MM.1S (cell line): ENCODE data around the gene ARHGAP45.

ENCODE experiments used
- DNase-seq: peaks from one replicate; pipeline ENCODE4 v3.0.0-alpha.2; 2015
- H2AFZ ChIP-seq: fragments of 300-600 bp; sonication (generic); 2 replicates; pipeline ENCODE4 v1.6.0; 2016; ENCODE audit warnings: antibody characterized with exemption, low read length
- H3F3A ChIP-seq: fragments of 300-600 bp; sonication (generic); 2 replicates; pipeline ENCODE4 v1.6.1; 2016; ENCODE audit warnings: mild to moderate bottlenecking, antibody characterized with exemption, low read length, moderate library complexity, mixed read lengths; ENCODE audit not compliant: insufficient read depth
- H3K27ac ChIP-seq: fragments of 300-600 bp; sonication (generic); 2 replicates; pipeline ENCODE4 v1.5.1; 2016; ENCODE audit warnings: mild to moderate bottlenecking, low read length
- H3K27me3 ChIP-seq: fragments of 300-600 bp; sonication (generic); replicated peaks from 2 replicates; pipeline ENCODE4 v1.6.0; 2016; ENCODE audit warnings: low read length; ENCODE audit not compliant: insufficient read depth
- H3K36me3 ChIP-seq: fragments of 300-600 bp; sonication (generic); replicated peaks from 2 replicates; pipeline ENCODE4 v1.6.1; 2016; ENCODE audit warnings: mild to moderate bottlenecking, low read length, mixed read lengths; ENCODE audit not compliant: insufficient read depth
- H3K4me1 ChIP-seq: fragments of 300-600 bp; sonication (generic); 2 replicates; pipeline ENCODE4 v1.6.1; 2016; ENCODE audit warnings: low read length, mixed read lengths
- H3K4me2 ChIP-seq: fragments of 300-600 bp; sonication (generic); 2 replicates; pipeline ENCODE4 v1.6.0; 2016; ENCODE audit warnings: low read depth, low read length
- H3K4me3 ChIP-seq: fragments of 300-600 bp; sonication (generic); 2 replicates; pipeline ENCODE4 v1.5.1; 2016; ENCODE audit warnings: low read length, mixed read lengths
- H3K79me2 ChIP-seq: fragments of 300-600 bp; sonication (generic); 2 replicates; pipeline ENCODE4 v1.6.1; 2016; ENCODE audit warnings: mixed run types, low read length, mixed read lengths
- H3K9ac ChIP-seq: fragments of 300-600 bp; sonication (generic); 2 replicates; pipeline ENCODE4 v1.6.1; 2016; ENCODE audit warnings: low read length, mixed read lengths
- H3K9me2 ChIP-seq: fragments of 300-600 bp; sonication (generic); replicated peaks from 2 replicates; pipeline ENCODE4 v1.6.1; 2016; ENCODE audit warnings: mild to moderate bottlenecking, low read length, mixed read lengths; ENCODE audit not compliant: insufficient read depth
- H3K9me3 ChIP-seq: fragments of 300-600 bp; sonication (generic); replicated peaks from 2 replicates; pipeline ENCODE4 v1.6.1; 2016; ENCODE audit warnings: mild to moderate bottlenecking, low read length, mixed read lengths; ENCODE audit not compliant: insufficient read depth
- H4K20me1 ChIP-seq: fragments of 300-600 bp; sonication (generic); 2 replicates; pipeline ENCODE4 v1.6.1; 2016; ENCODE audit warnings: mild to moderate bottlenecking, low read length, moderate library complexity, mixed read lengths; ENCODE audit not compliant: insufficient read depth
- CTCF ChIP-seq: fragments of 300-600 bp; sonication (generic); IDR thresholded peaks from 2 replicates; pipeline ENCODE4 v1.5.1; 2016; ENCODE audit warnings: antibody characterized with exemption, low read length, mixed read lengths
- EZH2 ChIP-seq: fragments of 300-600 bp; sonication (generic); optimal IDR thresholded peaks from 2 replicates; pipeline ENCODE3; 2017; ENCODE audit warnings: low read depth, mild to moderate bottlenecking, antibody characterized with exemption, low read length, mixed read lengths
- EZH2phosphoT487 ChIP-seq: fragments of 300-600 bp; sonication (generic); IDR thresholded peaks from 2 replicates; pipeline ENCODE4 v1.6.1; 2018; ENCODE audit warnings: antibody characterized with exemption, low read length

The ARHGAP45 gene

GRCh38 chr19:1018932-1019615, 47.9 kb upstream of the ARHGAP45 start:
- Histone ChIP-seq H3K27me3 (no peaks in the 10 kb centered on the region), H3K27ac (no peak overlapping the region; the same call in 1 of the 2 replicates), H3K79me2 (peaks cover 67% of the 10 kb centered on the region), H3K4me3 (peak overlapping the region; percentile 97), H3K9me2 (no peaks in the 10 kb centered on the region), H3K36me3 (no peaks in the 10 kb centered on the region), H3F3A (peaks cover 30% of the 10 kb centered on the region), H3K4me1 (peaks cover 45% of the 10 kb centered on the region), H3K4me2 (peak overlapping the region; percentile 73), H3K9me3 (no peaks in the 10 kb centered on the region), H2AFZ (no peak overlapping the region), H3K9ac (peak overlapping the region; percentile 92; the same call in 1 of the 2 replicates), H4K20me1 (peaks cover 25% of the 10 kb centered on the region)
- peak; percentile 42 for DNase-seq
- TF ChIP-seq EZH2phosphoT487, result no peak
- no peak for TF ChIP-seq CTCF
- no peak for TF ChIP-seq EZH2

- Histone ChIP-seq H3K4me1 (peaks cover 45% of the 10 kb centered on the region), H3K4me3 (peak overlapping the region; percentile 97), H3K36me3 (no peaks in the 10 kb centered on the region), H3K27ac (no peak overlapping the region), H3F3A (peaks cover 30% of the 10 kb centered on the region), H3K79me2 (peaks cover 61% of the 10 kb centered on the region), H3K9me2 (no peaks in the 10 kb centered on the region), H4K20me1 (peaks cover 25% of the 10 kb centered on the region), H3K4me2 (peak overlapping the region; percentile 73), H3K9me3 (no peaks in the 10 kb centered on the region), H2AFZ (no peak overlapping the region), H3K9ac (peak overlapping the region; percentile 92), H3K27me3 (no peaks in the 10 kb centered on the region)
- TF ChIP-seq EZH2phosphoT487, result no peak
- no peak for TF ChIP-seq EZH2
- no peak for TF ChIP-seq CTCF
- DNase-seq, result no peak
Observed at GRCh38 chr19:1019616-1019961, 47.4 kb upstream of the ARHGAP45 start.

GRCh38 chr19:1019980-1020867, 46.7 kb upstream of the ARHGAP45 start:
- H3K4me2 ChIP-seq, result peak overlapping the region; percentile 73
- no peak for TF ChIP-seq EZH2
- no peak for TF ChIP-seq CTCF
- TF ChIP-seq EZH2phosphoT487, result no peak
- H3K36me3 ChIP-seq, result no peaks in the 10 kb centered on the region
- H3K79me2 ChIP-seq, result peaks cover 55% of the 10 kb centered on the region
- H4K20me1 ChIP-seq, result peaks cover 25% of the 10 kb centered on the region
- H2AFZ ChIP-seq, result no peak overlapping the region
- peak overlapping the region; percentile 97 for H3K4me3 ChIP-seq
- H3K27me3 ChIP-seq, result no peaks in the 10 kb centered on the region
- H3K9me3 ChIP-seq, result no peaks in the 10 kb centered on the region
- H3K9ac ChIP-seq, result peak overlapping the region; percentile 92
- peak overlapping the region; percentile 47 for H3K27ac ChIP-seq
- DNase-seq, result peak; percentile 44
- H3K4me1 ChIP-seq, result peaks cover 43% of the 10 kb centered on the region
- H3F3A ChIP-seq, result peaks cover 30% of the 10 kb centered on the region
- H3K9me2 ChIP-seq, result no peaks in the 10 kb centered on the region
